ENCODE measurements around the gene DAND5. TPM values are rescaled to one million over a fixed set of nuclear protein-coding genes. Genes with fewer than 3 reads are reported as not detected.

Gene DAND5
- total and polyA plus RNA-seq, 2 of the 13 experiments (the other 11 are each of a cell fraction or from before 2014, with no cell fraction given): 0.04 TPM; not detected in 1

- no peak for TF ChIP-seq ZBTB40 (IDR thresholded peaks at IDR 0.05)
- no peak for TF ChIP-seq ZBTB40 (CRISPR knock-in tag; IDR thresholded peaks at IDR 0.05)
- TF ChIP-seq ZNF552 (CRISPR knock-in tag; IDR thresholded peaks at IDR 0.05; ENCODE audit: borderline replicate concordance): 0 out of 2 replicates have a peak, but pooled peaks have one; percentile 69
- TF ChIP-seq ZBTB43 (CRISPR knock-in tag; conservative IDR thresholded peaks at IDR 0.05): peak; percentile 5; the same call in 1 of the 2 replicates
- no peak for TF ChIP-seq KIAA2018 (CRISPR knock-in tag; IDR thresholded peaks at IDR 0.05; ENCODE audit: borderline replicate concordance)
- TF ChIP-seq GPN1 (CRISPR knock-in tag; IDR thresholded peaks at IDR 0.05; ENCODE audit: borderline replicate concordance): no peak
- TF ChIP-seq KLF15 (CRISPR knock-in tag; IDR thresholded peaks at IDR 0.05; ENCODE audit: borderline replicate concordance): peak; percentile 67; the same call in 1 of the 2 replicates
These were observed 31.2 kb upstream of the DAND5 start, which contains the start of gene CALR (continued) for GRCh38 chr19:12937927-12938778.

Data from HepG2 (cell line).